Endothelial cell of umbilical vein (primary cell): Measurements from ENCODE around the gene LRWD1. TPM values are rescaled to one million over a fixed set of nuclear protein-coding genes. Genes with fewer than 3 reads are reported as not detected.
"Not testable (repeated sequence)": the region's sequence is repeated elsewhere in the genome, so short reads cannot be mapped to it uniquely, and the experiment has no call there.

ENCODE experiments used
- BruUV-seq: library from RNA; stranded (reverse); fragments of 400-500 nt; replicated peaks from 2 replicates; lab custom pipeline; 2021; lab: Mats Ljungman, UMichigan
- CTCF ChIA-PET: fragments of 300-600, 350-600 bp; sonication (Branson Sonifier 250); formaldehyde crosslinking; loops from one replicate; lab custom pipeline; 2021; ENCODE audit warnings: antibody characterized with exemption, inconsistent platforms; lab: Charles Lee
- POLR2A ChIA-PET: fragments of 300-600, 350-600 bp; sonication (Branson Sonifier 250); formaldehyde crosslinking; loops from one replicate; lab custom pipeline; 2021; ENCODE audit warnings: antibody characterized with exemption, inconsistent platforms; lab: Charles Lee
- DNase-seq: peaks from one replicate; pipeline ENCODE4 v3.0.0-alpha.2; 2011; ENCODE audit warnings: low read depth, low spot score
- FAIRE-seq: peaks from 2 replicates; lab custom pipeline; 2011; peaks lifted over from hg19 to GRCh38; lab: Jason Lieb, UNC
- H2AFZ ChIP-seq: 2 replicates; pipeline ENCODE4 v1.6.0; 2012; ENCODE audit warnings: low read depth, low read length, control low read depth, inconsistent platforms
- H3K27ac ChIP-seq: 2 replicates; pipeline ENCODE4 v1.5.1; 2011; ENCODE audit warnings: low read depth, mild to moderate bottlenecking, control low read depth, low read length, moderate library complexity; ENCODE audit not compliant: insufficient read depth
- H3K27me3 ChIP-seq, 2 experiments: 2 replicates each; pipeline versions ENCODE4 v1.6.0 to v1.6.1; 2011; ENCODE audit warnings: low read length in 2 of 2, mixed read lengths in 1 of 2; ENCODE audit not compliant: control insufficient read depth in 2 of 2, insufficient read depth in 2 of 2
- H3K36me3 ChIP-seq, 2 experiments: 2 replicates in 1 of 2; 3 replicates in 1 of 2; pipeline ENCODE4 v1.5.1; 2011; ENCODE audit warnings: low read length in 2 of 2, mild to moderate bottlenecking in 1 of 2, moderate library complexity in 1 of 2; ENCODE audit not compliant: control insufficient read depth in 2 of 2, insufficient read depth in 2 of 2; ENCODE audit errors: extremely low read depth in 1 of 2
- H3K4me1 ChIP-seq: 3 replicates; pipeline ENCODE4 v1.5.1; 2011; ENCODE audit warnings: mild to moderate bottlenecking, low read length; ENCODE audit not compliant: control insufficient read depth, insufficient read depth; ENCODE audit errors: extremely low read depth
- H3K4me2 ChIP-seq: 2 replicates; pipeline ENCODE4 v1.6.1; 2011; ENCODE audit warnings: low read length, control low read depth, mixed read lengths; ENCODE audit not compliant: insufficient read depth
- H3K4me3 ChIP-seq, 3 experiments: fragments of 200-600 bp in 1 of 3; sonication (generic), shearing (Covaris generic) in 1 of 3; replicated peaks in 1 of 3; 2 replicates each; pipeline ENCODE4 v1.5.1; 2011 to 2016; ENCODE audit warnings: control low read depth in 3 of 3, low read length in 3 of 3, mild to moderate bottlenecking in 2 of 3, inconsistent platforms in 1 of 3, low read depth in 1 of 3, moderate library complexity in 1 of 3; ENCODE audit not compliant: insufficient read depth in 1 of 3
- H3K79me2 ChIP-seq: 2 replicates; pipeline ENCODE4 v1.6.0; 2012; ENCODE audit warnings: low read length, inconsistent platforms; ENCODE audit not compliant: control insufficient read depth, insufficient read depth
- H3K9ac ChIP-seq: replicated peaks from 2 replicates; pipeline ENCODE3; 2011; ENCODE audit warnings: low read length, control low read depth; ENCODE audit not compliant: insufficient read depth; ENCODE audit errors: extremely low read depth
- H3K9me1 ChIP-seq: replicated peaks from 3 replicates; pipeline ENCODE4 v1.6.0; 2011; ENCODE audit warnings: mild to moderate bottlenecking, low read length; ENCODE audit not compliant: control insufficient read depth, insufficient read depth; ENCODE audit errors: extremely low read depth
- H3K9me3 ChIP-seq: replicated peaks from 2 replicates; pipeline ENCODE4 v1.5.1; 2012; ENCODE audit warnings: low read length, inconsistent platforms; ENCODE audit not compliant: control insufficient read depth, insufficient read depth
- H4K20me1 ChIP-seq: replicated peaks from 2 replicates; pipeline ENCODE3; 2011; ENCODE audit warnings: mild to moderate bottlenecking, low read length; ENCODE audit not compliant: control insufficient read depth, insufficient read depth; ENCODE audit errors: extremely low read depth
- dilution Hi-C: fragments of 300-500 bp; cut with MboI; formaldehyde crosslinking; loops from one replicate; pipeline ENCODE4 v1.15.0; 2019; ENCODE audit warnings: low sequenced_read_pairs; ENCODE audit not compliant: extremely low pct_ligation_motif_present
- intact Hi-C: fragments of 100-400 bp; cut with micrococcal nuclease; formaldehyde crosslinking; loops from one replicate; pipeline ENCODE4 v1.10.0; 2022
- polyA plus RNA-seq, 4 experiments: library from polyadenylated mRNA; depleted of rRNA in 3 of 4; stranded (reverse) in 3 of 4; unstranded in 1 of 4; fragments of >200 nt; gene quantifications; 2 replicates each; pipeline versions ENCODE4 v1.2.1 to v1.2.3, GENCODE V29; 2011 to 2012; ENCODE audit warnings: missing spikeins in 1 of 4
- total RNA-seq: library from RNA; stranded (reverse); gene quantifications from 2 replicates; pipeline ENCODE4 v1.2.3, GENCODE V29; 2021

Gene LRWD1
- total and polyA plus RNA-seq, 2 donors (not counting 3 experiments of a cell fraction or from before 2014, with no cell fraction given): 21.7 to 22.7 TPM

DNA sequence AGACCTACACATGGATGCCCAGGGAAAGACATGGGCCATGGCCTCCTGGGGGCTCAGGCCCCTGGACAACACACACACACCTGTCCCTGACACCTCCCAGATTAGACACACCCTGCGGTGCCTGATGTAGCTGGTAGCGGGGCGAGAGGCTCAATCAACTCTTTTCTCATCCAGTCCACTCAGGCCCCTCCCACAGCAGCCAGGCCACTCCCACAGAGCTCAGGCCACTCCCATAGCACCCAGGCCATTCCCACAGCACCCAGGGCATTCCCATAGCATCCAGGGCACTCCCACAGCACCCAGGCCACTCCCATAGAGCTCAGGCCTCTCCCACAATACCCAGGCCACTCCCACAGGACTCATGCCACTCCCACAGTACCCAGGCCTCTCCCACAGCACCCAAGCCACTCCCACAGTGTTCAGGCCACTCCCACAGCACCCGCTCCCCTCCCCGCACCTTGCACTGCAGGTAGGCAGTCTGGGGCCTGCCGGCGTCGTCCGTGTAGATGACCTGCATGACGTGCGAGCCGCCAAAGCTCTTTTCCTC is 25.8 kb downstream of the LRWD1 start:
- H2AFZ ChIP-seq, H3K27ac ChIP-seq, H3K4me1 ChIP-seq, CTCF ChIA-PET, H3K9me1 ChIP-seq, BruUV-seq, H4K20me1 ChIP-seq, H3K9ac ChIP-seq, H3K27me3 ChIP-seq, H3K4me2 ChIP-seq, H3K4me3 ChIP-seq, DNase-seq, POLR2A ChIA-PET, H3K9me3 ChIP-seq, H3K79me2 ChIP-seq, H3K36me3 ChIP-seq, intact Hi-C loops, dilution Hi-C loops: not testable (repeated sequence)
- FAIRE-seq: peak; percentile 87

DNA sequence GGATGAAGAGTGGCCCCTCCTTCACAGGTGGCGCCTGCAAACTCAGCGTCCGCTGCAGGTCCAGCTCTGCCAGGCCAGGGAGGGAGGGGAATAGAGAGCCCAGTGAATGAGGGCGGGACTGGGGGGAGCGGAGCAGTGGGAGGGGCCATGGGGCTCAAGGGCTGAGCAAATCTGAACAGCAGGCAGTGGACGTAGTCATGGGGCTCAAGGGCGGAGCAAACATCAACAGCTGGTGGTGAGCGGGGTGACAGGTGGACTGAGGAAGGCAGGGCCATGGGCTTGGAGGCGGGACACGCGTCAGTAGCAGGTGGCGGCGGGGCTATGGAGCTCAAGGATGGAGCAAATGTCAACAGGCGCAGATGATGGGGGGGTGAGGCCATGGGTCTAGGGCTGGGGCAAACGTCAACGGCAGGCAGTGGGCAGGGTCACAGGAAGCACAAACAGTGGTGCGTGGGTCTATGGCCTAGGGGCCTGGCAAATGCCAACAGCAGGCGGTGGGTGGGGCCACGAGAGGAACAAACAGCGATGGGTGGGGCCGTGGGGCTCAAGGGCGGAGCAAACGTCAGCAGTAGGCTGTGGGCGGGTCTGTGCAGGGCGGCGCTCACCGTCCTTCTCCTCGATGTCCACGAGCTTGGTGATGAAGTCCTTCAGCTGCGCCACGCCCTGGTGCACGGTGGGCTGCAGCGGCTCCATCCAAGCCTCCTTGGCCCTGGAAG is 28.6 kb downstream of the LRWD1 start:
- H3K27me3 ChIP-seq, H3K27ac ChIP-seq, intact Hi-C loops, H3K36me3 ChIP-seq, H3K9me1 ChIP-seq, H3K9ac ChIP-seq, H3K4me2 ChIP-seq, CTCF ChIA-PET, H3K9me3 ChIP-seq, H3K79me2 ChIP-seq, DNase-seq, POLR2A ChIA-PET, H4K20me1 ChIP-seq, H3K4me1 ChIP-seq, H2AFZ ChIP-seq, dilution Hi-C loops, H3K4me3 ChIP-seq, BruUV-seq, FAIRE-seq: not testable (repeated sequence)

DNA sequence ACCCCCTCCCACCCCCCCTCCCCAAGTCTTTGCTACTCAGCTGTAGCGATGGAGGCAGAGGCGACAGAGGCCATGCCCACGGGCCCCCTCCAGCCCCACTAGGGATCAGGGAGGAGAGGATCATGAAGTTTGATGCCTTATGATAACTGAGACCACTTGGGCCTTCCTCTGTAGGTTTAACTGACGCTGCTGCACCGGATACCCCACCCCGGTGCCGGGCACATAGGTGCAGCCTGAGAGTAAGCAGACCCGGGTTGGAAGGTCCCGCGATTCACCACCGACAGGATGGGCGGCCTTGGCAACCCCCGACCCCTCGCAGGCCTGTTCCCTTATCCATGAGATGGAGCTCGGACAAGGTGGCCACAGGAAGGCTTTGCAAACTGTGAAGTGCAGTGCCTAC is 29.2 kb downstream of the LRWD1 start:
- H3K9ac ChIP-seq, H4K20me1 ChIP-seq, H3K36me3 ChIP-seq, H3K4me3 ChIP-seq, DNase-seq, intact Hi-C loops, FAIRE-seq, H3K9me3 ChIP-seq, H3K79me2 ChIP-seq, H3K27me3 ChIP-seq, BruUV-seq, H3K9me1 ChIP-seq, H3K4me2 ChIP-seq, H3K27ac ChIP-seq, dilution Hi-C loops, H3K4me1 ChIP-seq, CTCF ChIA-PET, H2AFZ ChIP-seq, POLR2A ChIA-PET: not testable (repeated sequence)

DNA sequence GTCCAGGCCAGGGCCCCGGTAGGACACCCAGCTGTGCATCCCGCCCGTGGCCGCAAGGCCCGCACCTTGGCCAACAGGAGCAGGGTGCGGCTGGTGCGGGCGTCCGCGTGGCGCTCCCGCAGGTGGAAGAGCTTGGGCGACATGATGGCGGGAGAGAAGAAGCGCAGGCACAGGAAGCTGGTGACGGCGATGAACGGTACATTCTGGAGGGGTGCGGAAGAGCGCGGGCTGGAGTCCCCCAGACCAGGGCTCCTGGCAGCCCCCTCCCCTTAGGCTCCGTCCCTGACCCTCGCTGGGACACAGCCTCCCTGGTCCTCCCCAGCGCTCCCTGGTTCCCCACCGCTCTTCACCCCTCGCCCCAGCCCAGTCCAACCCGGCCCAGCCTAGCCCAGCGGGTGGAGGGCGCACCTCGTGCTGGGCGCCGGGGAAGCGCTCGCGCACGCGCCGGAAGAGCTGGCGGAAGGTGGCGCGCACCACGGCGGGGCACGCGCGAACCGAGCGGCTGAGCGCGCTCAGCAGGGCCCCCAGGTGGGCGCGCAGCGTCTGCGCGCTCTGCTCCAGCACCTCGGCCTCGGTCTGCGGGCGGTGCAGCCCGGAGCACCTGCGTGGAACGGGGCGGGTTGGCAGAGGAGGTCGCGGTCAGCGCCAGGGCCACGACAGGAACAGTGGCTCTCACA is 29.8 kb downstream of the LRWD1 start:
- H3K4me1 ChIP-seq, intact Hi-C loops, FAIRE-seq, DNase-seq, H3K9ac ChIP-seq, H3K4me2 ChIP-seq, BruUV-seq, H3K4me3 ChIP-seq, POLR2A ChIA-PET, H4K20me1 ChIP-seq, H3K9me3 ChIP-seq, H2AFZ ChIP-seq, H3K9me1 ChIP-seq, H3K79me2 ChIP-seq, CTCF ChIA-PET, H3K36me3 ChIP-seq, H3K27ac ChIP-seq, dilution Hi-C loops, H3K27me3 ChIP-seq: not testable (repeated sequence)
